Endodermal cell (in vitro differentiated cells): ENCODE measurements around the gene ZNF497. TPM values are rescaled to one million over a fixed set of nuclear protein-coding genes. Genes with fewer than 3 reads are reported as not detected.

Experiments
- DNase-seq: peaks from one replicate; pipeline ENCODE4 v3.0.0-alpha.2; 2017
- H3K27ac ChIP-seq: 2 replicates; pipeline ENCODE4 v1.5.1; 2013; ENCODE audit warnings: mild to moderate bottlenecking, low read depth, low read length, moderate library complexity
- H3K27me3 ChIP-seq: 2 replicates; pipeline ENCODE4 v1.6.1; 2013; ENCODE audit warnings: mild to moderate bottlenecking, low read length, moderate library complexity; ENCODE audit not compliant: insufficient read depth, control insufficient read depth, poor library complexity, severe bottlenecking
- H3K36me3 ChIP-seq: 2 replicates; pipeline ENCODE4 v1.7.0; 2013; ENCODE audit warnings: mild to moderate bottlenecking, low read length, moderate library complexity; ENCODE audit not compliant: control insufficient read depth, insufficient read depth
- H3K4me1 ChIP-seq: one replicate; pipeline ENCODE4 v1.7.0; 2013; ENCODE audit warnings: low read length; ENCODE audit not compliant: control insufficient read depth, insufficient read depth
- H3K4me3 ChIP-seq: 2 replicates; pipeline ENCODE4 v1.5.1; 2013; ENCODE audit warnings: mild to moderate bottlenecking, low read length, moderate library complexity
- H3K9ac ChIP-seq: 2 replicates; pipeline ENCODE4 v1.6.1; 2013; ENCODE audit warnings: mild to moderate bottlenecking, low read length, moderate library complexity; ENCODE audit not compliant: poor library complexity, severe bottlenecking; ENCODE audit errors: extremely low read depth
- H3K9me3 ChIP-seq: 2 replicates; pipeline ENCODE4 v1.6.1; 2013; ENCODE audit warnings: mild to moderate bottlenecking, low read length, moderate library complexity; ENCODE audit not compliant: control insufficient read depth
- H3K27ac Mint-ChIP-seq: 2 replicates; pipeline ENCODE4 v1.8.0; 2020; ENCODE audit warnings: mixed read lengths
- H3K27me3 Mint-ChIP-seq: 2 replicates; pipeline ENCODE4 v1.8.0; 2021; ENCODE audit warnings: mild to moderate bottlenecking, mixed read lengths; ENCODE audit not compliant: insufficient read depth
- H3K36me3 Mint-ChIP-seq: 2 replicates; pipeline ENCODE4 v1.8.0; 2020; ENCODE audit warnings: low read depth, mixed read lengths
- H3K4me1 Mint-ChIP-seq: 2 replicates; pipeline ENCODE4 v1.8.0; 2020; ENCODE audit warnings: mixed read lengths
- H3K4me3 Mint-ChIP-seq: 2 replicates; pipeline ENCODE4 v1.8.0; 2020; ENCODE audit warnings: mild to moderate bottlenecking, moderate library complexity, mixed read lengths
- H3K9me3 Mint-ChIP-seq: 2 replicates; pipeline ENCODE4 v1.8.0; 2020; ENCODE audit warnings: mild to moderate bottlenecking, mixed read lengths
- WGBS, 2 experiments: methylation state at CpG; one replicate each; pipeline versions ENCODE4 v1.1.5 to v1.1.7; 2013; ENCODE audit warnings: missing lambda C conversion rate in 2 of 2, mixed read lengths in 1 of 2; ENCODE audit not compliant: insufficient coverage in 1 of 2, insufficient read length in 1 of 2; 5-methylcytosine and 5-hydroxymethylcytosine counted together
- total RNA-seq, 2 donors: library from RNA; stranded (reverse); fragmentation: NEBNext Ultra II Directional in 1 of 2; extraction: Animal tissue kit (Norgen Biotek cat#: 25700) in 1 of 2; gene quantifications; 2 replicates in 1 of 2; 3 replicates in 1 of 2; pipeline ENCODE4 v1.2.1, GENCODE V29; 2021
- TF ChIP-seq, protein P1 (sequence below): fragments of 200-600 bp; sonication (generic); conservative IDR thresholded peaks from 2 replicates; pipeline ENCODE4 v1.5.0; 2021; ENCODE audit warnings: antibody characterized with exemption, mild to moderate bottlenecking

Gene ZNF497
- total RNA-seq, 2 donors from 2014 or later, result 5.2 to 5.9 TPM

DNA sequence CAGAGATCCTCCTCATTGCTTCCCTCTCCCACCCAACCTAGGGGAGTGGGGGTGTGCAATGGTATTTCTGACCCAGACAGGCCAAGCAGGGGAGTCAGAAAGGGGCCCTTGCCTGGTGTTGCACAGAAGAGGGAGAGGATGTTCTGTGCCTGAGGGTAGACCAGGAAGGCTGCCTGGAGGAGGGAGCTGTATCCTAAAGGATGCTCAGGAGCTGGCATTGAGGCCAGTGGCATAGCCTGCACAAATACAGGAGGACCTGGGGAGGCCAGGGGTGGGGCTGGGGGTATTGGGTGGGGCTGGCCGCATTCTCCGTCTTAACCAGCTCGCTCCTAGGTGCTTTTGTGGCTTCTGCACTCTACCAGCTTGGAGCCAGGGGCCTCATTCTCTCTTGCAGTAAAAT, 37.4 kb upstream of the ZNF497 start:
- Histone ChIP-seq H3K9me3 (no peaks in the 10 kb centered on the region), H3K27me3 (no peaks in the 10 kb centered on the region), H3K4me3 (no peak overlapping the region), H3K4me1 (peaks cover 6% of the 10 kb centered on the region), H3K36me3 (peaks cover 5% of the 10 kb centered on the region), H3K27ac (no peak overlapping the region), H3K9ac (no peak overlapping the region)
- TF ChIP-seq, protein P1, sequence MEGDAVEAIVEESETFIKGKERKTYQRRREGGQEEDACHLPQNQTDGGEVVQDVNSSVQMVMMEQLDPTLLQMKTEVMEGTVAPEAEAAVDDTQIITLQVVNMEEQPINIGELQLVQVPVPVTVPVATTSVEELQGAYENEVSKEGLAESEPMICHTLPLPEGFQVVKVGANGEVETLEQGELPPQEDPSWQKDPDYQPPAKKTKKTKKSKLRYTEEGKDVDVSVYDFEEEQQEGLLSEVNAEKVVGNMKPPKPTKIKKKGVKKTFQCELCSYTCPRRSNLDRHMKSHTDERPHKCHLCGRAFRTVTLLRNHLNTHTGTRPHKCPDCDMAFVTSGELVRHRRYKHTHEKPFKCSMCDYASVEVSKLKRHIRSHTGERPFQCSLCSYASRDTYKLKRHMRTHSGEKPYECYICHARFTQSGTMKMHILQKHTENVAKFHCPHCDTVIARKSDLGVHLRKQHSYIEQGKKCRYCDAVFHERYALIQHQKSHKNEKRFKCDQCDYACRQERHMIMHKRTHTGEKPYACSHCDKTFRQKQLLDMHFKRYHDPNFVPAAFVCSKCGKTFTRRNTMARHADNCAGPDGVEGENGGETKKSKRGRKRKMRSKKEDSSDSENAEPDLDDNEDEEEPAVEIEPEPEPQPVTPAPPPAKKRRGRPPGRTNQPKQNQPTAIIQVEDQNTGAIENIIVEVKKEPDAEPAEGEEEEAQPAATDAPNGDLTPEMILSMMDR, result no peak
- DNase-seq, result no peak
- Mint-ChIP-seq H3K27ac (no peak overlapping the region), H3K4me3 (peak overlapping the region; percentile 76), H3K4me1 (peaks cover 10% of the 10 kb centered on the region), H3K27me3 (peaks cover 54% of the 10 kb centered on the region), H3K36me3 (peaks cover 4% of the 10 kb centered on the region), H3K9me3 (no peaks in the 10 kb centered on the region)
- WGBS, 2 experiments, result 94 to 97% methylated on average over 3 of the region's 3 CpGs

DNA sequence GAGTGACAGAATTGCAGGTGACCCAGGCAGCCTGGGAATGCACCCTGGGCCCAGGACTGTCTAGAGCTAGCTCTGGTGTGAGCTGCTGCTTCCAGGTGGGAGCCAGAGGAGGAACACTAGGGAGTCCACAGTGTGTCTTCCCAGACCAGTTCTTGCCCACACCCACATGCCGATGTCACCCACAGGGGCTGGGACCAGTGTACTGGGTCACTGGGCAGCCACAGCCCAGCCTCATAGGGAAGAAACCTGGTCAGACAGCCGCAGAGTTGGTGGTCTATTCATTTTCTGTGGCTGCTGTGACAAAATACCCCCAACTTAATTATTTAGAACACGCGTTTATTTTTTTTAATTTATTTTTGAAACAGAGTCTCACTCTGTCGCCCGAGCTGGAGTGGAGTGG, 36.0 kb upstream of the ZNF497 start:
- WGBS, 2 experiments, result 92 to 97% methylated on average over 6 of the region's 6 CpGs
- Mint-ChIP-seq H3K4me1 (peaks cover 10% of the 10 kb centered on the region), H3K27me3 (peaks cover 57% of the 10 kb centered on the region), H3K36me3 (peaks cover 14% of the 10 kb centered on the region), H3K27ac (no peak overlapping the region), H3K4me3 (no peak overlapping the region), H3K9me3 (no peaks in the 10 kb centered on the region)
- Histone ChIP-seq H3K27ac (no peak overlapping the region), H3K36me3 (peaks cover 17% of the 10 kb centered on the region), H3K9me3 (no peaks in the 10 kb centered on the region), H3K9ac (no peak overlapping the region), H3K4me3 (no peak overlapping the region), H3K4me1 (peaks cover 6% of the 10 kb centered on the region), H3K27me3 (no peaks in the 10 kb centered on the region)
- DNase-seq, result no peak
- TF ChIP-seq, protein P1, result no peak

DNA sequence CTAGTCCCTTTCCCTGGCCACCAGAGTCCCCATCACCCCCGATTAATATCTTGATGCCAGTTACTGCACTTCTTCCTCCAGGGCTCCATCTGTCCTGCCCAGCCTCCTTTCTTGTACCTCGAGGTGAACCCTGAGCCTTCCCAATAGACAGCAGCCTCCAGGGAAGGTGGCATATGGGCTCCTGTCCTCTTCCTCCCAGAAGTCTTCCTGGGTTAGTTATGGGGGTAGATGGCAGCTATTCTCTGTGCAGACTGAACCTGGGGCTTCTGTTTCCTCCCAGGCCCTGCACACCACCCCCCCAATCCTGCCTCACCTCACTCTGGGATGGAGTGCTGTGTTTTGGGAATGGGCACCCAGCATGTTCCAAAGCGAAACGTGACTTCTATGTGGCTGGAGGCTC, 35.5 kb upstream of the ZNF497 start:
- Mint-ChIP-seq H3K27me3 (peaks cover 57% of the 10 kb centered on the region), H3K27ac (no peak overlapping the region), H3K4me3 (no peak overlapping the region), H3K4me1 (peaks cover 10% of the 10 kb centered on the region), H3K36me3 (peaks cover 19% of the 10 kb centered on the region), H3K9me3 (no peaks in the 10 kb centered on the region)
- WGBS, 2 experiments, result 80 to 89% methylated on average over 3 to 4 of the region's 4 CpGs
- no peak for DNase-seq
- Histone ChIP-seq H3K27ac (no peak overlapping the region), H3K36me3 (peaks cover 21% of the 10 kb centered on the region), H3K27me3 (no peaks in the 10 kb centered on the region), H3K4me3 (no peak overlapping the region), H3K4me1 (peaks cover 6% of the 10 kb centered on the region), H3K9me3 (no peaks in the 10 kb centered on the region), H3K9ac (no peak overlapping the region)
- TF ChIP-seq, protein P1, result no peak
